ENCODE measurements around the gene CAPN13. TPM values are rescaled to one million over a fixed set of nuclear protein-coding genes. Genes with fewer than 3 reads are reported as not detected.

The CAPN13 gene
- total RNA-seq, 2 donors from 2014 or later = not detected

- Mint-ChIP-seq H3K9me3 (no peaks in the 10 kb centered on the region), H3K27ac (no peak overlapping the region), H3K4me1 (no peaks in the 10 kb centered on the region), H3K4me3 (no peak overlapping the region), H3K36me3 (ENCODE audit: low read depth) (no peaks in the 10 kb centered on the region), H3K27me3 (peaks cover 3% of the 10 kb centered on the region)
- no peak for ATAC-seq (replicated peaks)
Measured at GRCh38 chr2:30684516-30684915, 122.7 kb downstream of the CAPN13 start.

GRCh38 chr2:30684026-30684425 is 123.2 kb downstream of the CAPN13 start:
- Mint-ChIP-seq H3K4me1 (no peaks in the 10 kb centered on the region), H3K36me3 (ENCODE audit: low read depth) (no peaks in the 10 kb centered on the region), H3K9me3 (no peaks in the 10 kb centered on the region), H3K27ac (no peak overlapping the region), H3K27me3 (peaks cover 3% of the 10 kb centered on the region), H3K4me3 (no peak overlapping the region)
- no peak for ATAC-seq (replicated peaks)

GRCh38 chr2:30683236-30683956 is 123.8 kb downstream of the CAPN13 start:
- ATAC-seq (replicated peaks) = no peak
- Mint-ChIP-seq H3K4me1 (no peaks in the 10 kb centered on the region), H3K9me3 (no peaks in the 10 kb centered on the region), H3K4me3 (no peak overlapping the region), H3K27ac (no peak overlapping the region), H3K36me3 (ENCODE audit: low read depth) (no peaks in the 10 kb centered on the region), H3K27me3 (peaks cover 3% of the 10 kb centered on the region)

GRCh38 chr2:30681022-30681421 is 126.2 kb downstream of the CAPN13 start:
- ATAC-seq (replicated peaks) = no peak
- Mint-ChIP-seq H3K4me1 (no peaks in the 10 kb centered on the region), H3K9me3 (no peaks in the 10 kb centered on the region), H3K27me3 (peaks cover 3% of the 10 kb centered on the region), H3K27ac (peak overlapping the region; percentile 90), H3K36me3 (ENCODE audit: low read depth) (no peaks in the 10 kb centered on the region), H3K4me3 (no peak overlapping the region)

- no peak overlapping the region for H3K4me3 Mint-ChIP-seq
- H3K9me3 Mint-ChIP-seq = no peaks in the 10 kb centered on the region
- no peak for ATAC-seq (replicated peaks)
- H3K36me3 Mint-ChIP-seq (ENCODE audit: low read depth) = no peaks in the 10 kb centered on the region
- peaks cover 3% of the 10 kb centered on the region for H3K27me3 Mint-ChIP-seq
- H3K4me1 Mint-ChIP-seq = no peaks in the 10 kb centered on the region
- peak overlapping the region; percentile 90 for H3K27ac Mint-ChIP-seq
Measured at GRCh38 chr2:30680121-30680520, 127.1 kb downstream of the CAPN13 start.

GRCh38 chr2:30679426-30680088 is 127.7 kb downstream of the CAPN13 start:
- no peak overlapping the region for H3K4me3 Mint-ChIP-seq
- H3K27me3 Mint-ChIP-seq = peaks cover 3% of the 10 kb centered on the region
- no peaks in the 10 kb centered on the region for H3K36me3 Mint-ChIP-seq (ENCODE audit: low read depth)
- ATAC-seq (replicated peaks) = peak; percentile 89
- H3K4me1 Mint-ChIP-seq = no peaks in the 10 kb centered on the region
- H3K27ac Mint-ChIP-seq = peak overlapping the region; percentile 90
- no peaks in the 10 kb centered on the region for H3K9me3 Mint-ChIP-seq

GRCh38 chr2:30678410-30679137 is 128.7 kb downstream of the CAPN13 start:
- H3K36me3 Mint-ChIP-seq (ENCODE audit: low read depth) = no peaks in the 10 kb centered on the region
- peaks cover 7% of the 10 kb centered on the region for H3K27me3 Mint-ChIP-seq
- H3K4me3 Mint-ChIP-seq = no peak overlapping the region
- no peaks in the 10 kb centered on the region for H3K9me3 Mint-ChIP-seq
- no peaks in the 10 kb centered on the region for H3K4me1 Mint-ChIP-seq
- no peak for ATAC-seq (replicated peaks)
- peak overlapping the region; percentile 90 for H3K27ac Mint-ChIP-seq

GRCh38 chr2:30677861-30678385 is 129.3 kb downstream of the CAPN13 start:
- H3K27ac Mint-ChIP-seq = no peak overlapping the region
- H3K4me3 Mint-ChIP-seq = no peak overlapping the region
- H3K9me3 Mint-ChIP-seq = no peaks in the 10 kb centered on the region
- H3K4me1 Mint-ChIP-seq = no peaks in the 10 kb centered on the region
- peaks cover 9% of the 10 kb centered on the region for H3K27me3 Mint-ChIP-seq
- ATAC-seq (replicated peaks) = no peak
- H3K36me3 Mint-ChIP-seq (ENCODE audit: low read depth) = no peaks in the 10 kb centered on the region

GRCh38 chr2:30677231-30677630 is 130.0 kb downstream of the CAPN13 start:
- Mint-ChIP-seq H3K27ac (no peak overlapping the region), H3K36me3 (ENCODE audit: low read depth) (no peaks in the 10 kb centered on the region), H3K4me1 (no peaks in the 10 kb centered on the region), H3K27me3 (peaks cover 7% of the 10 kb centered on the region), H3K4me3 (no peak overlapping the region), H3K9me3 (no peaks in the 10 kb centered on the region)
- ATAC-seq (replicated peaks) = no peak

- peaks cover 6% of the 10 kb centered on the region for H3K27me3 Mint-ChIP-seq
- no peaks in the 10 kb centered on the region for H3K9me3 Mint-ChIP-seq
- ATAC-seq (replicated peaks) = no peak
- no peaks in the 10 kb centered on the region for H3K4me1 Mint-ChIP-seq
- H3K27ac Mint-ChIP-seq = no peak overlapping the region
- no peak overlapping the region for H3K4me3 Mint-ChIP-seq
- no peaks in the 10 kb centered on the region for H3K36me3 Mint-ChIP-seq (ENCODE audit: low read depth)
Measured at GRCh38 chr2:30675758-30676157, 131.5 kb downstream of the CAPN13 start.

- Mint-ChIP-seq H3K27me3 (peaks cover 14% of the 10 kb centered on the region), H3K27ac (no peak overlapping the region), H3K4me3 (no peak overlapping the region), H3K9me3 (peaks cover 11% of the 10 kb centered on the region), H3K4me1 (no peaks in the 10 kb centered on the region), H3K36me3 (ENCODE audit: low read depth) (no peaks in the 10 kb centered on the region)
- no peak for ATAC-seq (replicated peaks)
Measured at GRCh38 chr2:30673127-30673526, 134.1 kb downstream of the CAPN13 start.

All from activated T-helper 17 cell treated with anti-CD3 and anti-CD28 coated beads, Interleukin-2, amount 50 U/mL, for 72 hours (primary cell).